ENCODE data around the gene GRIP1. TPM values are rescaled to one million over a fixed set of nuclear protein-coding genes. Genes with fewer than 3 reads are reported as not detected.
"Not testable (repeated sequence)": the region's sequence is repeated elsewhere in the genome, so short reads cannot be mapped to it uniquely, and the experiment has no call there.

GRIP1 gene
- total RNA-seq, 4 donors from 2014 or later = 14.3 to 319 (median 20.6) TPM

DNA sequence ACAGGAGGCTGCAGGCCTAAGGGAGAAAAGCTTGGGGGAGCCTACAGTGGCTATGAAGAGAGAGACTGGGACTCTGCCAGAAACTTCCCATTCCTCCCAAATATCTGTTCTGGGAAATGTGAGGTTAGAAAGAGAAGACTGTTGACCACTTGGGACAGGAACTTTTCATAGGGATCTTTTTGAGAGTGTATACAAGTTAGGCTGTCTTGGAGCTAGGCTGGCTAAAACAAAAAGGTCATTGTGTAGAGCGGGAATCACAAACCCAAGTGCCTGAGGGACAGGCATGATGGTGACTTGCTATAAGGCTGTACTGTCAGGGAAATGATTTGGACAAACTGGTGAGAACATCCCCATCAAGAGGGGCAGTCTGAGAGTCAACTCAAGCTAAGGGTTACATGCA, 175.1 kb downstream of the GRIP1 start:
- H3K27me3 ChIP-seq = no peaks in the 10 kb centered on the region
- TF ChIP-seq POLR2AphosphoS5 (IDR thresholded peaks at IDR 0.05) (no peak), EP300 (IDR thresholded peaks at IDR 0.05) (no peak), POLR2A (IDR thresholded peaks at IDR 0.05) (no peak)
- TF ChIP-seq, protein P1, sequence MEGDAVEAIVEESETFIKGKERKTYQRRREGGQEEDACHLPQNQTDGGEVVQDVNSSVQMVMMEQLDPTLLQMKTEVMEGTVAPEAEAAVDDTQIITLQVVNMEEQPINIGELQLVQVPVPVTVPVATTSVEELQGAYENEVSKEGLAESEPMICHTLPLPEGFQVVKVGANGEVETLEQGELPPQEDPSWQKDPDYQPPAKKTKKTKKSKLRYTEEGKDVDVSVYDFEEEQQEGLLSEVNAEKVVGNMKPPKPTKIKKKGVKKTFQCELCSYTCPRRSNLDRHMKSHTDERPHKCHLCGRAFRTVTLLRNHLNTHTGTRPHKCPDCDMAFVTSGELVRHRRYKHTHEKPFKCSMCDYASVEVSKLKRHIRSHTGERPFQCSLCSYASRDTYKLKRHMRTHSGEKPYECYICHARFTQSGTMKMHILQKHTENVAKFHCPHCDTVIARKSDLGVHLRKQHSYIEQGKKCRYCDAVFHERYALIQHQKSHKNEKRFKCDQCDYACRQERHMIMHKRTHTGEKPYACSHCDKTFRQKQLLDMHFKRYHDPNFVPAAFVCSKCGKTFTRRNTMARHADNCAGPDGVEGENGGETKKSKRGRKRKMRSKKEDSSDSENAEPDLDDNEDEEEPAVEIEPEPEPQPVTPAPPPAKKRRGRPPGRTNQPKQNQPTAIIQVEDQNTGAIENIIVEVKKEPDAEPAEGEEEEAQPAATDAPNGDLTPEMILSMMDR (IDR thresholded peaks at IDR 0.05) = no peak
- 84% methylated on average over 1 of the region's 1 CpG for WGBS
- H3K36me3 ChIP-seq = no peaks in the 10 kb centered on the region
- no peaks in the 10 kb centered on the region for H3K9me3 ChIP-seq
- H3K4me1 ChIP-seq = no peaks in the 10 kb centered on the region
- no peak for DNase-seq (ENCODE audit: low spot score in 2 of 2)
- no peak overlapping the region for H3K27ac ChIP-seq
- H3K4me3 ChIP-seq = no peak overlapping the region

DNA sequence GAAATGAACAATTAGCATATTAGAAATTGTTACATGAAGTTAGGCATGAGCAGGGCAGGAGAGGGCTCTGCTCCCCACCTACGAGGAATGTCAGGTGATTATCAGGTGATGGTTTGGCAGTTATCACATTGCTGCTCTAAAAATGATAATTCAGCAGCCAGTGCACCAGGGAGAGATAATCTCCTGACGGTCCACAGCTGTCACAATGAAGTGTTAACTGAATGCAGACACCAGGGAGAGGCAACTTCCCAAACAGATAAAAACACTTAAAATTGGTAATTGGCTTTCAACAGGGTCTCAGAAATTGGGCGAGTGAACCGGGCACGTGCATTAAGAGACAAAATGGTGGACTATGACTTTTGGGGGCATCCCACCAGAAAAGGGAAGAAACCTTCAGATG, 176.0 kb downstream of the GRIP1 start:
- TF ChIP-seq, protein P1 (IDR thresholded peaks at IDR 0.05) = no peak
- TF ChIP-seq EP300 (IDR thresholded peaks at IDR 0.05) (no peak), POLR2AphosphoS5 (IDR thresholded peaks at IDR 0.05) (no peak), POLR2A (IDR thresholded peaks at IDR 0.05) (no peak)
- H3K4me3 ChIP-seq = no peak overlapping the region
- H3K36me3 ChIP-seq = no peaks in the 10 kb centered on the region
- DNase-seq (ENCODE audit: low spot score in 2 of 2) = no peak
- H3K27me3 ChIP-seq = no peaks in the 10 kb centered on the region
- no peak overlapping the region for H3K27ac ChIP-seq
- no peaks in the 10 kb centered on the region for H3K4me1 ChIP-seq
- 56% methylated on average over 5 of the region's 5 CpGs for WGBS
- H3K9me3 ChIP-seq = no peaks in the 10 kb centered on the region

DNA sequence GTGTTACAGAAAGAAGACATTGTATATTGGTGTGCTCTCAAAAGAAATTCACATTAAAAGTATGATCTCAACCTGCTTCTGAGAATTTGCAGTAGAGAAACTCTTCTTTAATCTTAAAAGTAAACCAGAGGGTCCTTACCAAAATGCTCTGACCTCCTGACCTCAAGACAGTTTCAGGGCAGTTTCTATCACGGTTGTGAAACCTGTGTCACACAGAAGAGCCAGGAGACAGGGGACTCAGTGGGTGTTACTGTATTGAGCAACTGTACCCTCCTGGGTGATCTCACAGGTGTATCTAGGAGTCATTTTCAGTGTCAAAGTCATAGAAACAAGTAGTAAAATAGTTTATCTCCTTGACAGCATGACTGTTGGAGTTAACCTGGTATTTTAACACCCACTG, 178.0 kb downstream of the GRIP1 start:
- no peak for TF ChIP-seq POLR2A (IDR thresholded peaks at IDR 0.05)
- no peak for TF ChIP-seq POLR2AphosphoS5 (IDR thresholded peaks at IDR 0.05)
- TF ChIP-seq, protein P1 (IDR thresholded peaks at IDR 0.05) = no peak
- no peak for TF ChIP-seq EP300 (IDR thresholded peaks at IDR 0.05)

DNA sequence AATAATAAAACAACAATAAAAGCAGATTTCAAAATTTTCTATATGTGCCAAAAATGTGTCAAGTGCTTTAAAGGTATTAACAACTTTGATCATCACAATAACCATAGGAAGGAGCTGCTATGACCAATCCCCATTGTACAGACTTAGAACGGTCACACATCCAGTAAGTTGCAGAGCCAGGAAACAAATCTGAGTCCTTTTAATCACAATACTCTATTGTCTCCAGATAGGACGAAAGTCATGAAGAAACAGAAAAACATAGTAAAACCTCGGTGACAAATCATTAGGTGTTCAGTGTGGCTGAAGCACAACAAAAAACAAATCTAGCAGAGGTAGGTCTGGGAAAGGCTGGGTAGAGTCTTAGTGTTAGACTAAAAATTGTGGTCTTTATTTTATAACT, 178.8 kb downstream of the GRIP1 start:
- H3K9me3 ChIP-seq = no peaks in the 10 kb centered on the region
- no peak for DNase-seq (ENCODE audit: low spot score in 2 of 2)
- no peak for TF ChIP-seq EP300 (IDR thresholded peaks at IDR 0.05)
- TF ChIP-seq POLR2AphosphoS5 (IDR thresholded peaks at IDR 0.05) = no peak
- WGBS = 72% methylated on average over 3 of the region's 3 CpGs
- H3K4me3 ChIP-seq = no peak overlapping the region
- no peaks in the 10 kb centered on the region for H3K27me3 ChIP-seq
- no peaks in the 10 kb centered on the region for H3K36me3 ChIP-seq
- H3K4me1 ChIP-seq = no peaks in the 10 kb centered on the region
- no peak overlapping the region for H3K27ac ChIP-seq

More for the DNA sequence above, 178.0 kb downstream of the GRIP1 start:
- Histone ChIP-seq H3K36me3 (no peaks in the 10 kb centered on the region), H3K9me3 (no peaks in the 10 kb centered on the region), H3K4me3 (no peak overlapping the region), H3K27ac (no peak overlapping the region), H3K4me1 (no peaks in the 10 kb centered on the region), H3K27me3 (no peaks in the 10 kb centered on the region)
- no peak for DNase-seq (ENCODE audit: low spot score in 2 of 2)
- 59% methylated on average over 1 of the region's 1 CpG for WGBS

DNA sequence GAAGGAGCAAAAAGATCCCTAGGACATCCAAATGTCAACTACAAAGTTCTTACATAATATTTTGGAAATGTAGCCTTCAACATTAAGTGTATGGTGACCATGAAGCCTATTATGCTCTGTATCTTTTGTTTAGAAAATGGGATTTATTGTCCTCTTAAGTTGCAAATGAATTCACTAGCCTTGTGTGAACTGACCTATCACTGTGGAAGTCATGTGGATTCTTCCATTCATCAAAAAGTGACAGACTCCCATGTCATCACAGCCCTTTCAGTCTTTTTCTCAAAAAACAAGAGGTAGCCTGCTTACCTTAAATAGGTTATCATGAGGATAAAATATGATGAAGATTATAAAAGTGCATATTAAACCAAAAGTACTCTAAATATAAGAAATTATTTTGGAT, 179.9 kb downstream of the GRIP1 start:
- Histone ChIP-seq H3K36me3 (no peaks in the 10 kb centered on the region), H3K4me1 (no peaks in the 10 kb centered on the region), H3K27ac (no peak overlapping the region), H3K4me3 (no peak overlapping the region), H3K9me3 (no peaks in the 10 kb centered on the region), H3K27me3 (no peaks in the 10 kb centered on the region)
- DNase-seq (ENCODE audit: low spot score in 2 of 2) = no peak
- TF ChIP-seq POLR2A (IDR thresholded peaks at IDR 0.05) (no peak), EP300 (IDR thresholded peaks at IDR 0.05) (no peak), POLR2AphosphoS5 (IDR thresholded peaks at IDR 0.05) (no peak)
- TF ChIP-seq, protein P1 (IDR thresholded peaks at IDR 0.05) = no peak

DNA sequence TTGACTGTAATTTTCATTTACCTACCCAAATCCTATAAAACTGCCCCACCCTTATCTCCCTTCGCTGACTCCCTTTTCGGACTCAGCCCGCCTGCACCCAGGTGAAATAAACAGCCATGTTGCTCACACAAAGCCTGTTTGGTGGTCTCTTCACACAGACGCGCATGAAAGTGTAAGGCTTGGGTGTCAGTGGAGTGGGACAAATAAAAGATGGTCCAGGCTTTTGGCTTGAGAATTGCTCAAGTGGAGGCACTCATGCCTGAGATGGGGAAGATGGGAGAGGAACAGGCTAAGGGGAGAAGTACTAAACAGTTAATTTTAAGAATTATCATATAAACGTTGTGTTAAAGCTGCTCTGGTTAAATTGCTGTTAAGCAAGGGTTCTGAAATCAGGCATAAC, 180.8 kb downstream of the GRIP1 start:
- not testable (repeated sequence) for H3K4me1 ChIP-seq; DNase-seq (ENCODE audit: low spot score in 2 of 2); H3K4me3 ChIP-seq; H3K9me3 ChIP-seq; H3K27ac ChIP-seq; H3K27me3 ChIP-seq; H3K36me3 ChIP-seq
- whole genome bisulfite sequencing = 83% methylated on average over 6 of the region's 6 CpGs
